ENCODE measurements around the gene LCT.

LCT gene

GRCh38 chr2:135744760-135745314, 92.1 kb downstream of the LCT start:
- in situ Hi-C loops (cut with MboI; ENCODE audit: low sequenced_read_pairs), result no loop called here

GRCh38 chr2:135743860-135744259, 93.1 kb downstream of the LCT start:
- in situ Hi-C loops (cut with MboI; ENCODE audit: low sequenced_read_pairs), result no loop called here

GRCh38 chr2:135742325-135742757, 94.6 kb downstream of the LCT start:
- in situ Hi-C loops (cut with MboI; ENCODE audit: low sequenced_read_pairs), result no loop called here

- in situ Hi-C loops (cut with MboI; ENCODE audit: low sequenced_read_pairs), result no loop called here
Measured at GRCh38 chr2:135741395-135742324, 95.3 kb downstream of the LCT start, which contains the start of gene UBXN4. Gene UBXN4 (plus strand): TSS chr2:135741855. CDS start chr2:135741930, 75 bp downstream.

GRCh38 chr2:135741043-135741394, 96.0 kb downstream of the LCT start:
- in situ Hi-C loops (cut with MboI; ENCODE audit: low sequenced_read_pairs), result no loop called here

GRCh38 chr2:135740206-135740605, 96.8 kb downstream of the LCT start:
- in situ Hi-C loops (cut with MboI; ENCODE audit: low sequenced_read_pairs), result no loop called here

Data from hTERT RPE-1 (cell line).